Measurements from ENCODE around the gene MGA. TPM values are rescaled to one million over a fixed set of nuclear protein-coding genes. Genes with fewer than 3 reads are reported as not detected.
A peak's percentile ranks its signal among the peaks of the same experiment; 100 is the strongest.

Gene MGA
- total RNA-seq, 1 experiment from 2014 or later: 35.9 TPM

GRCh38 chr15:41666353-41666920, 6.2 kb downstream of the MGA start:
- CTCF ChIA-PET: no interaction called here
- Mint-ChIP-seq H3K4me3 (no peak overlapping the region), H3K9me3 (peaks cover 6% of the 10 kb centered on the region), H3K36me3 (peaks cover 22% of the 10 kb centered on the region), H3K4me1 (peaks cover 12% of the 10 kb centered on the region), H3K27ac (no peak overlapping the region), H3K27me3 (ENCODE audit: low read depth) (peaks cover 4% of the 10 kb centered on the region)
- TF ChIP-seq, protein P1, sequence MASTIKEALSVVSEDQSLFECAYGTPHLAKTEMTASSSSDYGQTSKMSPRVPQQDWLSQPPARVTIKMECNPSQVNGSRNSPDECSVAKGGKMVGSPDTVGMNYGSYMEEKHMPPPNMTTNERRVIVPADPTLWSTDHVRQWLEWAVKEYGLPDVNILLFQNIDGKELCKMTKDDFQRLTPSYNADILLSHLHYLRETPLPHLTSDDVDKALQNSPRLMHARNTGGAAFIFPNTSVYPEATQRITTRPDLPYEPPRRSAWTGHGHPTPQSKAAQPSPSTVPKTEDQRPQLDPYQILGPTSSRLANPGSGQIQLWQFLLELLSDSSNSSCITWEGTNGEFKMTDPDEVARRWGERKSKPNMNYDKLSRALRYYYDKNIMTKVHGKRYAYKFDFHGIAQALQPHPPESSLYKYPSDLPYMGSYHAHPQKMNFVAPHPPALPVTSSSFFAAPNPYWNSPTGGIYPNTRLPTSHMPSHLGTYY (CRISPR knock-in tag; IDR thresholded peaks at IDR 0.05): no peak
- no peak for TF ChIP-seq ZNF425 (CRISPR knock-in tag; conservative IDR thresholded peaks at IDR 0.05)
- no peak for TF ChIP-seq NR3C1 (CRISPR knock-in tag; conservative IDR thresholded peaks at IDR 0.05; ENCODE audit: low read depth)
- TF ChIP-seq ZNF317 (CRISPR knock-in tag; IDR thresholded peaks at IDR 0.05; ENCODE audit: borderline replicate concordance, low read depth): no peak
- TF ChIP-seq ZNF532 (CRISPR knock-in tag; IDR thresholded peaks at IDR 0.05; ENCODE audit: borderline replicate concordance): no peak
- no peak for TF ChIP-seq HMGA2 (CRISPR knock-in tag; IDR thresholded peaks at IDR 0.05)
- TF ChIP-seq EMX1 (CRISPR knock-in tag; IDR thresholded peaks at IDR 0.05): no peak
- TF ChIP-seq MXD4 (CRISPR knock-in tag; IDR thresholded peaks at IDR 0.05; ENCODE audit: borderline replicate concordance): no peak
- TF ChIP-seq RELA (CRISPR knock-in tag; IDR thresholded peaks at IDR 0.05; ENCODE audit: borderline replicate concordance): no peak
- ATAC-seq (no peak), DNase-seq (ENCODE audit: low spot score) (no peak)
- POLR2A ChIA-PET: no interaction called here

- H3K27me3 Mint-ChIP-seq (ENCODE audit: low read depth): no peaks in the 10 kb centered on the region
- CTCF ChIA-PET: no interaction called here
- H3K27ac Mint-ChIP-seq: peak overlapping the region; percentile 41
- TF ChIP-seq CBFB (CRISPR knock-in tag; IDR thresholded peaks at IDR 0.05; ENCODE audit: low read depth) (no peak), ZNF138 (CRISPR knock-in tag; conservative IDR thresholded peaks at IDR 0.05) (no peak), ZBTB21 (CRISPR knock-in tag; IDR thresholded peaks at IDR 0.05; ENCODE audit: borderline replicate concordance) (no peak), OVOL2 (CRISPR knock-in tag; IDR thresholded peaks at IDR 0.05; ENCODE audit: borderline replicate concordance) (no peak), JAZF1 (CRISPR knock-in tag; IDR thresholded peaks at IDR 0.05) (no peak), SP1 (CRISPR knock-in tag; conservative IDR thresholded peaks at IDR 0.05) (no peak), NFATC4 (CRISPR knock-in tag; IDR thresholded peaks at IDR 0.05) (no peak), ZNF532 (CRISPR knock-in tag; IDR thresholded peaks at IDR 0.05; ENCODE audit: borderline replicate concordance) (no peak), ZBTB43 (CRISPR knock-in tag; IDR thresholded peaks at IDR 0.05) (no peak), GABPB1 (CRISPR knock-in tag; IDR thresholded peaks at IDR 0.05) (no peak)
- TF ChIP-seq, protein P2, sequence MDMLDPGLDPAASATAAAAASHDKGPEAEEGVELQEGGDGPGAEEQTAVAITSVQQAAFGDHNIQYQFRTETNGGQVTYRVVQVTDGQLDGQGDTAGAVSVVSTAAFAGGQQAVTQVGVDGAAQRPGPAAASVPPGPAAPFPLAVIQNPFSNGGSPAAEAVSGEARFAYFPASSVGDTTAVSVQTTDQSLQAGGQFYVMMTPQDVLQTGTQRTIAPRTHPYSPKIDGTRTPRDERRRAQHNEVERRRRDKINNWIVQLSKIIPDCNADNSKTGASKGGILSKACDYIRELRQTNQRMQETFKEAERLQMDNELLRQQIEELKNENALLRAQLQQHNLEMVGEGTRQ (CRISPR knock-in tag; IDR thresholded peaks at IDR 0.05): no peak
- TF ChIP-seq, protein P3, sequence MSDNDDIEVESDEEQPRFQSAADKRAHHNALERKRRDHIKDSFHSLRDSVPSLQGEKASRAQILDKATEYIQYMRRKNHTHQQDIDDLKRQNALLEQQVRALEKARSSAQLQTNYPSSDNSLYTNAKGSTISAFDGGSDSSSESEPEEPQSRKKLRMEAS (CRISPR knock-in tag; IDR thresholded peaks at IDR 0.05): no peak
Measured at GRCh38 chr15:41669701-41670100, 9.5 kb downstream of the MGA start.

More at GRCh38 chr15:41669701-41670100, 9.5 kb downstream of the MGA start:
- peaks cover 6% of the 10 kb centered on the region for H3K9me3 Mint-ChIP-seq
- DNase-seq (ENCODE audit: low spot score) (no peak), ATAC-seq (no peak)
- no peak overlapping the region for H3K4me3 Mint-ChIP-seq
- POLR2A ChIA-PET: no interaction called here
- peaks cover 22% of the 10 kb centered on the region for H3K36me3 Mint-ChIP-seq
- peaks cover 3% of the 10 kb centered on the region; the same call in 1 of the 2 replicates for H3K4me1 Mint-ChIP-seq

Data from WTC11 (cell line).